ENCODE data around the gene EMC6. TPM values are rescaled to one million over a fixed set of nuclear protein-coding genes. Genes with fewer than 3 reads are reported as not detected.

The EMC6 gene
- total and polyA plus RNA-seq, 2 of the 4 experiments (the other 2 are of a cell fraction): 10.9 to 80.5 TPM

GRCh38 chr17:3718201-3718600 lies 49.6 kb downstream of the EMC6 start:
- Histone ChIP-seq H4K8ac (ENCODE audit: low read depth in 2 of 2, low read length in 2 of 2) (no peak overlapping the region), H2BK15ac (ENCODE audit: low read depth, low read length) (no peak overlapping the region), H4K91ac (ENCODE audit: insufficient read depth, low read depth, low read length) (no peak overlapping the region), H3K9me3 (ENCODE audit: control insufficient read depth, insufficient read depth, low read length) (no peaks in the 10 kb centered on the region), H3K4me1 (ENCODE audit: control insufficient read depth, insufficient read depth, low read length) (peaks cover 18% of the 10 kb centered on the region), H3K23ac (ENCODE audit: low read depth, low read length) (no peak overlapping the region), H3K79me1 (ENCODE audit: low read depth in 1 of 2, low read length in 2 of 2) (peaks cover 12 to 42% of the 10 kb centered on the region in 2 experiments), H2AK9ac (replicated peaks; ENCODE audit: low read depth, low read length, poor library complexity) (no peak overlapping the region), H2AK5ac (ENCODE audit: low read depth, low read length) (peak overlapping the region; percentile 47; the same call in 1 of the 2 replicates), H3K4ac (ENCODE audit: low read depth, low read length) (no peak overlapping the region), H3K56ac (ENCODE audit: extremely low read depth, insufficient read depth, low read length) (no peak overlapping the region), H2BK120ac (ENCODE audit: low read depth, low read length) (peak overlapping the region; percentile 9; the same call in 1 of the 2 replicates), H3K9me1 (ENCODE audit: insufficient read depth, low read length) (peaks cover 7% of the 10 kb centered on the region), H3K4me3 (ENCODE audit: insufficient read depth, low read depth, low read length) (no peak overlapping the region), H3K27me3 (ENCODE audit: control insufficient read depth, insufficient read depth, low read length) (no peaks in the 10 kb centered on the region), H2BK20ac (ENCODE audit: low read depth, low read length) (no peak overlapping the region), H2AFZ (replicated peaks; ENCODE audit: low read length, poor library complexity) (no peak overlapping the region), H3K9ac (ENCODE audit: low read depth, low read length) (peak overlapping the region; percentile 1; the same call in 1 of the 2 replicates), H4K20me1 (ENCODE audit: insufficient read depth, low read length) (peaks cover 16% of the 10 kb centered on the region), H3K36me3 (ENCODE audit: control insufficient read depth, insufficient read depth, low read length) (peaks cover 30% of the 10 kb centered on the region), H3K4me2 (ENCODE audit: low read depth, low read length) (no peak overlapping the region), H3K18ac (ENCODE audit: low read depth, low read length) (no peak overlapping the region), H3K27ac (ENCODE audit: insufficient read depth, low read length) (peak overlapping the region; percentile 30; the same call in 1 of the 2 replicates), H2BK5ac (ENCODE audit: low read depth, low read length, poor library complexity, severe bottlenecking) (peak overlapping the region; percentile 21), H4K5ac (ENCODE audit: low read depth, low read length) (no peak overlapping the region), H3K14ac (replicated peaks; ENCODE audit: low read depth, low read length) (no peak overlapping the region)
- ATAC-seq (ENCODE audit: low read depth) (no peak), DNase-seq (no peak)
- dilution Hi-C loops (cut with HindIII; ENCODE audit: low sequenced_read_pairs, unreplicated experiment) (no loop called here), intact Hi-C loops (cut with micrococcal nuclease) (no loop called here), in situ Hi-C loops (cut with MboI; ENCODE audit: low sequenced_read_pairs) (no loop called here)
- no TSS peak for BruUV-seq (replicated peaks)
- TF ChIP-seq RCOR1 (IDR thresholded peaks at IDR 0.05; ENCODE audit: insufficient replicate concordance, low read length) (no peak), RAD21 (IDR thresholded peaks at IDR 0.05; ENCODE audit: low read length) (no peak), POLR2A (IDR thresholded peaks at IDR 0.05; ENCODE audit: low read depth, low read length) (no peak), CTCF (conservative IDR thresholded peaks at IDR 0.05; ENCODE audit: low read depth, low read length) (no peak), SMC3 (IDR thresholded peaks at IDR 0.05; ENCODE audit: low read depth, low read length) (no peak), CHD1 (IDR thresholded peaks at IDR 0.05; ENCODE audit: low read depth, low read length) (no peak), RFX5 (IDR thresholded peaks at IDR 0.05; ENCODE audit: low read depth, low read length) (no peak), MAZ (IDR thresholded peaks at IDR 0.05; ENCODE audit: borderline replicate concordance, low read depth, low read length) (no peak), CEBPB (IDR thresholded peaks at IDR 0.05; ENCODE audit: low read depth, low read length) (no peak), ELK1 (IDR thresholded peaks at IDR 0.05; ENCODE audit: borderline replicate concordance, low read depth, low read length) (no peak), MAFK (IDR thresholded peaks at IDR 0.05; ENCODE audit: low read depth, low read length) (no peak)
- TF ChIP-seq, protein P1, sequence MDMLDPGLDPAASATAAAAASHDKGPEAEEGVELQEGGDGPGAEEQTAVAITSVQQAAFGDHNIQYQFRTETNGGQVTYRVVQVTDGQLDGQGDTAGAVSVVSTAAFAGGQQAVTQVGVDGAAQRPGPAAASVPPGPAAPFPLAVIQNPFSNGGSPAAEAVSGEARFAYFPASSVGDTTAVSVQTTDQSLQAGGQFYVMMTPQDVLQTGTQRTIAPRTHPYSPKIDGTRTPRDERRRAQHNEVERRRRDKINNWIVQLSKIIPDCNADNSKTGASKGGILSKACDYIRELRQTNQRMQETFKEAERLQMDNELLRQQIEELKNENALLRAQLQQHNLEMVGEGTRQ (IDR thresholded peaks at IDR 0.05; ENCODE audit: low read depth, low read length): no peak
- WGBS, 2 experiments (ENCODE audit: extremely low coverage in 2 of 2, insufficient read length in 1 of 2): no CpG with 5 or more reads among the region's 4 CpGs
- ChIA-PET POLR2A (ENCODE audit: unreplicated experiment) (no interaction called here), CTCF (no interaction called here)
